Body of pancreas (tissue), 4 donors: ENCODE results near the gene APCDD1.

Source experiments
- POLR2A ChIP-seq, 3 donors: fragments of 450-650 bp; IDR thresholded peaks; one replicate each; pipeline ENCODE4 v1.6.1; 2016; ENCODE audit warnings: antibody characterized with exemption in 3 of 3, mild to moderate bottlenecking in 2 of 3
- TF ChIP-seq, protein P1 (sequence below), 7 experiments: fragments of 450-650 bp in 4 of 7; fragments of 200-600 bp in 3 of 7; sonication (generic) in 3 of 7; IDR thresholded peaks; one replicate each; pipeline ENCODE4 v1.5.1; 2016 to 2019; ENCODE audit warnings: antibody characterized with exemption in 7 of 7

DNA sequence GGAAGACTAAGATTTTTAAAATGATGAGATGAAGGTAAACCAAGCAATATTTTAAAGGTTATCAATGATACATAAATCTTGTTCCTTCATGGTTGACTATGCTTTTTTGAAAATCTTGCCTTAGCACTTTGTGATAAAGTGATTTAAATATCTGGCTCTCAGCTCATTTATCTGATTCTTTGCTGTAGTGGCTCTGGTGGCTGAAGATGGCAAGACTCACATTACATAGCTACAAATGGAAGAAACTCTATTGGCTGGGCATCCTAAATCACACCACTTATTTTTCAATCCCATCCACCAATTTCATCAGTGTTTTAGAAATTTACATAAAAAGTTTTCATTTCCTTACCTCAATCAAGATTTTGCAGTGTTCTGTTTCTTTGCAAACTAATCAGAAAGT is 16.6 kb upstream of the APCDD1 start:
- TF ChIP-seq, protein P1, sequence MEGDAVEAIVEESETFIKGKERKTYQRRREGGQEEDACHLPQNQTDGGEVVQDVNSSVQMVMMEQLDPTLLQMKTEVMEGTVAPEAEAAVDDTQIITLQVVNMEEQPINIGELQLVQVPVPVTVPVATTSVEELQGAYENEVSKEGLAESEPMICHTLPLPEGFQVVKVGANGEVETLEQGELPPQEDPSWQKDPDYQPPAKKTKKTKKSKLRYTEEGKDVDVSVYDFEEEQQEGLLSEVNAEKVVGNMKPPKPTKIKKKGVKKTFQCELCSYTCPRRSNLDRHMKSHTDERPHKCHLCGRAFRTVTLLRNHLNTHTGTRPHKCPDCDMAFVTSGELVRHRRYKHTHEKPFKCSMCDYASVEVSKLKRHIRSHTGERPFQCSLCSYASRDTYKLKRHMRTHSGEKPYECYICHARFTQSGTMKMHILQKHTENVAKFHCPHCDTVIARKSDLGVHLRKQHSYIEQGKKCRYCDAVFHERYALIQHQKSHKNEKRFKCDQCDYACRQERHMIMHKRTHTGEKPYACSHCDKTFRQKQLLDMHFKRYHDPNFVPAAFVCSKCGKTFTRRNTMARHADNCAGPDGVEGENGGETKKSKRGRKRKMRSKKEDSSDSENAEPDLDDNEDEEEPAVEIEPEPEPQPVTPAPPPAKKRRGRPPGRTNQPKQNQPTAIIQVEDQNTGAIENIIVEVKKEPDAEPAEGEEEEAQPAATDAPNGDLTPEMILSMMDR (IDR thresholded peaks at IDR 0.05), result peak in 2 of 7 experiments; percentile 41 to 42
- TF ChIP-seq POLR2A (IDR thresholded peaks at IDR 0.05), result no peak
